Measurements from ENCODE around the gene CHST13.

The CHST13 gene

GRCh38 chr3:126553284-126554084, 29.5 kb downstream of the CHST13 start:
- DNase-seq (ENCODE audit: low read depth in 2 of 2) = no peak

GRCh38 chr3:126554560-126555525, 30.9 kb downstream of the CHST13 start:
- no peak for DNase-seq (ENCODE audit: low read depth in 2 of 2)

- no peak for DNase-seq (ENCODE audit: low read depth in 2 of 2)
Observed at GRCh38 chr3:126555795-126556636, 32.1 kb downstream of the CHST13 start.

- no peak for DNase-seq (ENCODE audit: low read depth in 2 of 2)
Observed at GRCh38 chr3:126556637-126557414, 32.9 kb downstream of the CHST13 start.

GRCh38 chr3:126557415-126557745, 33.4 kb downstream of the CHST13 start:
- DNase-seq (ENCODE audit: low read depth in 2 of 2) = no peak

- DNase-seq (ENCODE audit: low read depth in 2 of 2) = no peak
Observed at GRCh38 chr3:126557761-126558160, 33.8 kb downstream of the CHST13 start.

- DNase-seq (ENCODE audit: low read depth in 2 of 2) = no peak
Observed at GRCh38 chr3:126558336-126559071, 34.5 kb downstream of the CHST13 start, which contains the start of gene C3orf22. TSS of gene C3orf22 (minus strand) at chr3:126558932. CDS start at chr3:126553390, 5,542 bp downstream.

GRCh38 chr3:126562737-126563276, 38.9 kb downstream of the CHST13 start:
- no peak for DNase-seq (ENCODE audit: low read depth in 2 of 2)

- DNase-seq (ENCODE audit: low read depth in 2 of 2) = no peak
Observed at GRCh38 chr3:126567696-126568438, 43.9 kb downstream of the CHST13 start.

GRCh38 chr3:126568776-126569342, 44.9 kb downstream of the CHST13 start:
- no peak for DNase-seq (ENCODE audit: low read depth in 2 of 2)

- DNase-seq (ENCODE audit: low read depth in 2 of 2) = no peak
Observed at GRCh38 chr3:126569390-126569975, 45.5 kb downstream of the CHST13 start.

GRCh38 chr3:126570103-126570541, 46.2 kb downstream of the CHST13 start:
- DNase-seq (ENCODE audit: low read depth in 2 of 2) = no peak

GRCh38 chr3:126571078-126571477, 47.1 kb downstream of the CHST13 start:
- DNase-seq (ENCODE audit: low read depth in 2 of 2) = no peak

GRCh38 chr3:126573492-126574117, 49.6 kb downstream of the CHST13 start:
- no peak for DNase-seq (ENCODE audit: low read depth in 2 of 2)

GRCh38 chr3:126577261-126577660, 53.3 kb downstream of the CHST13 start:
- DNase-seq (ENCODE audit: low read depth in 2 of 2) = no peak

GRCh38 chr3:126578702-126579101, 54.7 kb downstream of the CHST13 start:
- no peak for DNase-seq (ENCODE audit: low read depth in 2 of 2)

- no peak for DNase-seq (ENCODE audit: low read depth in 2 of 2)
Observed at GRCh38 chr3:126580746-126581145, 56.8 kb downstream of the CHST13 start.

- no peak for DNase-seq (ENCODE audit: low read depth in 2 of 2)
Observed at GRCh38 chr3:126581569-126581968, 57.6 kb downstream of the CHST13 start.

Data from stimulated activated CD4-positive, alpha-beta T cell treated with anti-CD3 and anti-CD28 coated beads, Interleukin-15, amount 100 ng/mL, for 48 hours (primary cell).